Pons (tissue), 1 donor: ENCODE results near the gene SCYL1.

Experiments
- DNase-seq: peaks from one replicate; pipeline ENCODE4 v3.0.0-alpha.2; 2016; ENCODE audit warnings: low spot score

SCYL1 gene

DNA sequence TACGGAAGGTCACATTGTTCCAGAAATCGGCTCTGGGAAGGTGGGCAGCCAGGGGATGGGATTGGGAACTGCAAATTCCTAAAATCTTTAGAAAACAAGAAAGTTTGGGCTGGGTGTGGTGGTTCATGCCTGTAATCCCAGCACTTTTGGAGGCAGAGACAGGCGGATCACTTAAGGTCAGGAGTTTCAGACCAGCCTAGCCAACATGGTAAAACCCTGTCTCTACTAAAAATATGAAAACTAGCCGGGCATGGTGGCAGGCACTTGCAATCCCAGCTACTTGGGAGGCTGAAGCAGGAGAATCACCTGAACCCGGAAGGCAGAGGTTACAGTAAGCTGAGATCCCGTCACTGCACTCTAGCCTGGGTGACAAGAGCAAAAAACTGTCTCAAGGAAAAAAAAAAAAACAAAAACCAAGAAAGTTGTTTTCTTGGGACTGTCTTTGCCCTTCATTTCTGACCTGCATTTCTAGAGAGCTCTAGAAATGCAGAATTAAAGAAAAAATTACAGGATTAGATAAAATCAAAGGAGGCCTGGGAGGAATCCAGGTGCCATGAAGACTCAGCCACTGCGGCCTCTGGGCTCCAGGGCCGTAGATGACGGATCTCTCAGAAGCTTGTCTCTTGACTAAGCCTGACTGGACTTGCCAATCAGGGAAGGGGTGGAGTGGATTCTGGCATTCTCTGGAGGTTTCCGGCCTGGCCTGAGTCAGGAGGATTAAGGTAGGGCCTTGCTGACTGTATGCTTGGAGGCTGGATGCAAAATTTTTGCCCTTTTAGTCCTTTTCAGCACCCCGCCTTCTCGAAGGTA lies 31.3 kb upstream of the SCYL1 start:
- DNase-seq: peak; percentile 63

GRCh38 chr11:65496304-65497140 lies 28.4 kb upstream of the SCYL1 start:
- peak; percentile 67 for DNase-seq

- peak; percentile 96 for DNase-seq
Observed at GRCh38 chr11:65497141-65498041, 27.5 kb upstream of the SCYL1 start.

- DNase-seq: peak; percentile 82
Observed at GRCh38 chr11:65498042-65498726, 26.7 kb upstream of the SCYL1 start.

- no peak for DNase-seq
Observed at GRCh38 chr11:65498727-65498976, 26.2 kb upstream of the SCYL1 start.

- DNase-seq: peak; percentile 96
Observed at GRCh38 chr11:65498977-65499712, 25.7 kb upstream of the SCYL1 start, which contains the start of gene MALAT1. Gene MALAT1, plus strand, starts transcription at chr11:65499045.

GRCh38 chr11:65499713-65500386 lies 25.0 kb upstream of the SCYL1 start:
- no peak for DNase-seq

DNA sequence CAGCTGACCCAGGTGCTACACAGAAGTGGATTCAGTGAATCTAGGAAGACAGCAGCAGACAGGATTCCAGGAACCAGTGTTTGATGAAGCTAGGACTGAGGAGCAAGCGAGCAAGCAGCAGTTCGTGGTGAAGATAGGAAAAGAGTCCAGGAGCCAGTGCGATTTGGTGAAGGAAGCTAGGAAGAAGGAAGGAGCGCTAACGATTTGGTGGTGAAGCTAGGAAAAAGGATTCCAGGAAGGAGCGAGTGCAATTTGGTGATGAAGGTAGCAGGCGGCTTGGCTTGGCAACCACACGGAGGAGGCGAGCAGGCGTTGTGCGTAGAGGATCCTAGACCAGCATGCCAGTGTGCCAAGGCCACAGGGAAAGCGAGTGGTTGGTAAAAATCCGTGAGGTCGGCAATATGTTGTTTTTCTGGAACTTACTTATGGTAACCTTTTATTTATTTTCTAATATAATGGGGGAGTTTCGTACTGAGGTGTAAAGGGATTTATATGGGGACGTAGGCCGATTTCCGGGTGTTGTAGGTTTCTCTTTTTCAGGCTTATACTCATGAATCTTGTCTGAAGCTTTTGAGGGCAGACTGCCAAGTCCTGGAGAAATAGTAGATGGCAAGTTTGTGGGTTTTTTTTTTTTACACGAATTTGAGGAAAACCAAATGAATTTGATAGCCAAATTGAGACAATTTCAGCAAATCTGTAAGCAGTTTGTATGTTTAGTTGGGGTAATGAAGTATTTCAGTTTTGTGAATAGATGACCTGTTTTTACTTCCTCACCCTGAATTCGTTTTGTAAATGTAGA lies 24.3 kb upstream of the SCYL1 start:
- DNase-seq: peak; percentile 77

- no peak for DNase-seq
Observed at GRCh38 chr11:65501186-65501471, 23.8 kb upstream of the SCYL1 start.

- peak; percentile 79 for DNase-seq
Observed at GRCh38 chr11:65501472-65502273, 23.2 kb upstream of the SCYL1 start.

DNA sequence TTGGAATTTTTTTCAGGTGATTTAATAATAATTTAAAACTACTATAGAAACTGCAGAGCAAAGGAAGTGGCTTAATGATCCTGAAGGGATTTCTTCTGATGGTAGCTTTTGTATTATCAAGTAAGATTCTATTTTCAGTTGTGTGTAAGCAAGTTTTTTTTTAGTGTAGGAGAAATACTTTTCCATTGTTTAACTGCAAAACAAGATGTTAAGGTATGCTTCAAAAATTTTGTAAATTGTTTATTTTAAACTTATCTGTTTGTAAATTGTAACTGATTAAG lies 22.7 kb upstream of the SCYL1 start:
- peak; percentile 64 for DNase-seq

GRCh38 chr11:65502555-65503367 lies 22.1 kb upstream of the SCYL1 start:
- DNase-seq: peak; percentile 83

- peak; percentile 77 for DNase-seq
Observed at GRCh38 chr11:65503368-65503948, 21.4 kb upstream of the SCYL1 start.

- no peak for DNase-seq
Observed at GRCh38 chr11:65503949-65504673, 20.8 kb upstream of the SCYL1 start.

DNA sequence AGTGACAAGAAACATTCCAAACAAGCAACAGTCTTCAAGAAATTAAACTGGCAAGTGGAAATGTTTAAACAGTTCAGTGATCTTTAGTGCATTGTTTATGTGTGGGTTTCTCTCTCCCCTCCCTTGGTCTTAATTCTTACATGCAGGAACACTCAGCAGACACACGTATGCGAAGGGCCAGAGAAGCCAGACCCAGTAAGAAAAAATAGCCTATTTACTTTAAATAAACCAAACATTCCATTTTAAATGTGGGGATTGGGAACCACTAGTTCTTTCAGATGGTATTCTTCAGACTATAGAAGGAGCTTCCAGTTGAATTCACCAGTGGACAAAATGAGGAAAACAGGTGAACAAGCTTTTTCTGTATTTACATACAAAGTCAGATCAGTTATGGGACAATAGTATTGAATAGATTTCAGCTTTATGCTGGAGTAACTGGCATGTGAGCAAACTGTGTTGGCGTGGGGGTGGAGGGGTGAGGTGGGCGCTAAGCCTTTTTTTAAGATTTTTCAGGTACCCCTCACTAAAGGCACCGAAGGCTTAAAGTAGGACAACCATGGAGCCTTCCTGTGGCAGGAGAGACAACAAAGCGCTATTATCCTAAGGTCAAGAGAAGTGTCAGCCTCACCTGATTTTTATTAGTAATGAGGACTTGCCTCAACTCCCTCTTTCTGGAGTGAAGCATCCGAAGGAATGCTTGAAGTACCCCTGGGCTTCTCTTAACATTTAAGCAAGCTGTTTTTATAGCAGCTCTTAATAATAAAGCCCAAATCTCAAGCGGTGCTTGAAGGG lies 20.0 kb upstream of the SCYL1 start:
- DNase-seq: peak; percentile 79
